CD4-positive, alpha-beta T cell treated with Interleukin-17A for 1 hour (primary cell): ENCODE results near the gene OR2A5.
"Not testable (repeated sequence)": the region's sequence is repeated elsewhere in the genome, so short reads cannot be mapped to it uniquely, and the experiment has no call there.

ENCODE experiments used
- DNase-seq: peaks from one replicate; pipeline ENCODE4 v3.0.0-alpha.2; 2020

The OR2A5 gene

GRCh38 chr7:144036302-144036885, 12.4 kb upstream of the OR2A5 start:
- no peak for DNase-seq

GRCh38 chr7:144037414-144038035, 11.2 kb upstream of the OR2A5 start:
- DNase-seq, result no peak

- DNase-seq, result no peak
Measured at GRCh38 chr7:144038887-144039286, 9.9 kb upstream of the OR2A5 start.

- DNase-seq, result no peak
Measured at GRCh38 chr7:144049491-144049890, 743 bp downstream of the OR2A5 start.

- DNase-seq, result no peak
Measured at GRCh38 chr7:144050093-144050492, 1.3 kb downstream of the OR2A5 start.

GRCh38 chr7:144050884-144051283, 2.1 kb downstream of the OR2A5 start:
- DNase-seq, result not testable (repeated sequence)

GRCh38 chr7:144057954-144058353, 9.2 kb downstream of the OR2A5 start:
- no peak for DNase-seq

GRCh38 chr7:144063710-144064109, 15.0 kb downstream of the OR2A5 start:
- DNase-seq, result no peak

- DNase-seq, result no peak
Measured at GRCh38 chr7:144069511-144069910, 20.8 kb downstream of the OR2A5 start, which contains the start of gene OR2A25. OR2A25 (plus strand) TSS chr7:144069811; CDS start chr7:144074220, 4,409 bp downstream.

- no peak for DNase-seq
Measured at GRCh38 chr7:144069953-144070352, 21.2 kb downstream of the OR2A5 start.

GRCh38 chr7:144074374-144074773, 25.6 kb downstream of the OR2A5 start:
- DNase-seq, result no peak

- DNase-seq, result no peak
Measured at GRCh38 chr7:144085978-144086377, 37.2 kb downstream of the OR2A5 start, which contains the start of gene OR2A12. OR2A12 (plus strand) TSS chr7:144086278; CDS start chr7:144095108, 8,830 bp downstream.

- no peak for DNase-seq
Measured at GRCh38 chr7:144086730-144087129, 38.0 kb downstream of the OR2A5 start.

- DNase-seq, result no peak
Measured at GRCh38 chr7:144087230-144087629, 38.5 kb downstream of the OR2A5 start.

- no peak for DNase-seq
Measured at GRCh38 chr7:144090667-144091066, 41.9 kb downstream of the OR2A5 start.

- no peak for DNase-seq
Measured at GRCh38 chr7:144098776-144099175, 50.0 kb downstream of the OR2A5 start.

- no peak for DNase-seq
Measured at GRCh38 chr7:144100607-144101006, 51.9 kb downstream of the OR2A5 start.

GRCh38 chr7:144102041-144102440, 53.3 kb downstream of the OR2A5 start:
- DNase-seq, result no peak

- no peak for DNase-seq
Measured at GRCh38 chr7:144105211-144105610, 56.5 kb downstream of the OR2A5 start.
